Measurements from ENCODE around the gene EIF3F.

GRCh38 chr11:8038393-8038792, 51.3 kb downstream of the EIF3F start:
- TF ChIP-seq, protein P1, sequence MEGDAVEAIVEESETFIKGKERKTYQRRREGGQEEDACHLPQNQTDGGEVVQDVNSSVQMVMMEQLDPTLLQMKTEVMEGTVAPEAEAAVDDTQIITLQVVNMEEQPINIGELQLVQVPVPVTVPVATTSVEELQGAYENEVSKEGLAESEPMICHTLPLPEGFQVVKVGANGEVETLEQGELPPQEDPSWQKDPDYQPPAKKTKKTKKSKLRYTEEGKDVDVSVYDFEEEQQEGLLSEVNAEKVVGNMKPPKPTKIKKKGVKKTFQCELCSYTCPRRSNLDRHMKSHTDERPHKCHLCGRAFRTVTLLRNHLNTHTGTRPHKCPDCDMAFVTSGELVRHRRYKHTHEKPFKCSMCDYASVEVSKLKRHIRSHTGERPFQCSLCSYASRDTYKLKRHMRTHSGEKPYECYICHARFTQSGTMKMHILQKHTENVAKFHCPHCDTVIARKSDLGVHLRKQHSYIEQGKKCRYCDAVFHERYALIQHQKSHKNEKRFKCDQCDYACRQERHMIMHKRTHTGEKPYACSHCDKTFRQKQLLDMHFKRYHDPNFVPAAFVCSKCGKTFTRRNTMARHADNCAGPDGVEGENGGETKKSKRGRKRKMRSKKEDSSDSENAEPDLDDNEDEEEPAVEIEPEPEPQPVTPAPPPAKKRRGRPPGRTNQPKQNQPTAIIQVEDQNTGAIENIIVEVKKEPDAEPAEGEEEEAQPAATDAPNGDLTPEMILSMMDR (conservative IDR thresholded peaks at IDR 0.05; ENCODE audit: low read depth, low read length): no peak
- TF ChIP-seq RFX5 (IDR thresholded peaks at IDR 0.05; ENCODE audit: low read depth, low read length) (no peak), RAD21 (IDR thresholded peaks at IDR 0.05; ENCODE audit: low read length) (no peak), CHD1 (IDR thresholded peaks at IDR 0.05; ENCODE audit: low read depth, low read length) (no peak), MAFK (IDR thresholded peaks at IDR 0.05; ENCODE audit: low read depth, low read length) (no peak), POLR2A (IDR thresholded peaks at IDR 0.05; ENCODE audit: low read depth, low read length) (no peak)
- TF ChIP-seq, protein P2, sequence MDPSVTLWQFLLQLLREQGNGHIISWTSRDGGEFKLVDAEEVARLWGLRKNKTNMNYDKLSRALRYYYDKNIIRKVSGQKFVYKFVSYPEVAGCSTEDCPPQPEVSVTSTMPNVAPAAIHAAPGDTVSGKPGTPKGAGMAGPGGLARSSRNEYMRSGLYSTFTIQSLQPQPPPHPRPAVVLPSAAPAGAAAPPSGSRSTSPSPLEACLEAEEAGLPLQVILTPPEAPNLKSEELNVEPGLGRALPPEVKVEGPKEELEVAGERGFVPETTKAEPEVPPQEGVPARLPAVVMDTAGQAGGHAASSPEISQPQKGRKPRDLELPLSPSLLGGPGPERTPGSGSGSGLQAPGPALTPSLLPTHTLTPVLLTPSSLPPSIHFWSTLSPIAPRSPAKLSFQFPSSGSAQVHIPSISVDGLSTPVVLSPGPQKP (IDR thresholded peaks at IDR 0.05; ENCODE audit: borderline replicate concordance, low read depth, low read length): no peak
